ENCODE data around the gene APAF1.

APAF1 gene

DNA sequence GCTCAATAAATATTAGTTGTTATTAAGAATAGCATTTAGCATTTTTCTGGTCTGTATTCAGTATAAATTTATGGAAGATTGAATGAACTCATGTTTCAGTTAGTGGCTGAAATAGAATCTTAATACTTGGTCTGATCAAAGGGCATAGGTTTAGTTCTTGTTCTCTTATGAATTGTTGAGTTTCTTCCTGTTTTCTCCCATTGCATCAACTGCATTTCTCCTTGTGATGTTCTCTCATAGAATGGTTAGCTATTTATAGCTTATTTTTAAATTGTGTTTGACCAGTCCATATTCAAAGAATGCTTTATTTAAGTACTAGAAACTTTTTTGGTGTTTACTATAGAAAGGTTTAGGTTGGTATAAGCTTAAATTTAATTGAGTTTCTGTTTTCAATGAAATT lies 29.8 kb downstream of the APAF1 start:
- no peak for DNase-seq

- DNase-seq: no peak
Measured at GRCh38 chr12:98678236-98678945, 33.3 kb downstream of the APAF1 start.

- no peak for DNase-seq
Measured at GRCh38 chr12:98678946-98679610, 34.0 kb downstream of the APAF1 start.

GRCh38 chr12:98679611-98680005 lies 34.5 kb downstream of the APAF1 start:
- no peak for DNase-seq

- DNase-seq: no peak
Measured at GRCh38 chr12:98684199-98684598, 39.1 kb downstream of the APAF1 start.

- DNase-seq: no peak
Measured at GRCh38 chr12:98686603-98687002, 41.5 kb downstream of the APAF1 start.

- no peak for DNase-seq
Measured at GRCh38 chr12:98691351-98691750, 46.3 kb downstream of the APAF1 start.

- DNase-seq: no peak
Measured at GRCh38 chr12:98696036-98696646, 51.1 kb downstream of the APAF1 start.

GRCh38 chr12:98697209-98697608 lies 52.1 kb downstream of the APAF1 start:
- no peak for DNase-seq

DNA sequence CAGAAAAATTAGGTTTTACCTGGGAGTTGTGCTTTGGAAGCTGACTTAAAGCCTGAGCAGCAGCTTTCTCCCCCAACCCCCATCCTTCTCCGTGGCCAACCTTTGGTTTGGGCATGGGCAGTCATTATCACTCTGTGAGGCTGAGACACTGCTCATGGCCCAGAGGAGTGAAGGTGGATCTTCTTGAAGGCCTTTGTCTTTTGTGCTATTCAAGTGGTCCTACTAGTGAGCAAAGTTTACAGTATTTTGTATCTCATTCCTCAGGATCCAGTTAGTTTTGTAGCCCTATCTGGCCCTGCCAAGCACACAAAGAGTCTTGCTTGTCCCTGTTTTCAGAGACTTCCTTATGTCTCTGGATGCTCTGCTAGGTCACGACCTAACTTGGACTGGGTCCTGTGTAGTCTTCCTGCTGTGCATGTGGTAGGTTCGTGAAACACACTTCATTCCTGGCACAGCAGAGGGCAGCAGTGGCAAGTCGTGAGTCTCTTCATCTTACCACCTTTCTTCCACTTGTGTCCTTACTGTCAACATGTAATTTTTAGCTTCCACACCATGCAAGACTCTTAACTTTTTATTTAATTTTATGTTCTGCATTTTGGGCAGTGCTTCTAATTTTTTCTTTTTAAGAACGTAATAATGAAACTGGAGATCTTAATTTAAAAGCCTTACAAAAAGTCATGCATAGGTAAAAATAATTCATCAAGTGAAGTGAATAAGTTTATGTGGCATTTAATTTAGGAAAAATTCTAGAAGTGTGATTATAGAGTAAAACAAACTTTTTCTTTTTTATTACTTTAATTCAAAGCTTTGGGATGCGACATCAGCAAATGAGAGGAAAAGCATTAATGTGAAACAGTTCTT lies 53.7 kb downstream of the APAF1 start:
- DNase-seq: peak in 1 of 2 experiments; percentile 55

DNA sequence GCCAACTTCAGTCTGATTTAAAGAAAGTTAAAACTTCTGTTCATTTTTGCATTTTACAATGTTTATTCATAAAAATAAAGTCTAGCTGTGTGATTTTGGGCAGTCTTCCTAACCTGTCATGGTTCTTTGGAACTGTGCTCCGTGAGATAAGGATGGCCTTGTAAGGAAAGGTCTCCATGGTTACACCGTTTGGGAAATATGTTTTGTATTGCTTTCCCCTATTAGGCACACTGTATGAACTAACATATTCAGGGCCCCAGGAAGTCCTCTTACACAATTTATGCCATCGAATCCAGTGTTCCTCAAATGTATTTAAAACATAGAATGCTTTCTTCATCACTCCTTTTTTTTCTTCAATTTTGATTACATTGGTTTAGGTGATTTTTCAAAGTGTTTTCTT lies 54.5 kb downstream of the APAF1 start:
- DNase-seq: no peak

DNA sequence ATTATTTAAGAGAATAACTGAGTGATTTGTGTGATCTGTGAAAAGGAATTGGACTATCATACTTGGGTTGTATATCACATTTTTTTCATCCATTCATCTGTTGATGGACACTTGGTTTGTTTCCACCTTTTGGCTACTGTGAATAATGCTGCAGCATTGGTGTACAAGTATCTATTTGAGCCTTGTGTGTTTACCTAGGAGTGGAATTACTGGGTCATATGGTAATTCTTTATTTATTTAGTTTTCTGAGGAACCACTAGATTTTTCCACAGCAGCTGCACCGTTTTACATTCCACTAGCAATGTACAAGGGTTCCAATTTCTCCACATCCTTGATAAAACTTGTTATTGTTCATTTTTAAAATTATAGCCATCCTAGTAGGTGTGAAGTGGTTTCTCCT lies 56.1 kb downstream of the APAF1 start:
- no peak for DNase-seq

DNA sequence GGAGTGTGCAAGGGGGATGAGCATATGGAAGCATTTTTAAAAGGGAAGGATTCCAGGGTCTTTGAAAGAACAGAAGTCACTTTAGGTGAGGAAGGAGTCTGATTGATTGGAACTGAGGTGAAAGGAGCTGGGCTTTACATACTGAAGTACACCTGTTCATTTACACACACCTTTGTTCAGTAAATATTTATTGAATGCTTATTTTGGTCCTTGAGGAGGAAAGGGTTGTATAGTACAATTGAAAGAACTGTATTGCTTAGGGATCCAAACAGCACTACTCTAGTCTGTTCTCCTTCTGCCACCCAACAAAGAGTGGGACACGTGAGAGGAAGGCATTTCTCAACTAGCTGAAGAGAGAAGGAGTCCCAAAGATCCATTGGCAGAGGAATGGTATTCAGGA lies 63.9 kb downstream of the APAF1 start:
- DNase-seq: no peak

- no peak for DNase-seq
Measured at GRCh38 chr12:98714426-98714825, 69.3 kb downstream of the APAF1 start.

DNA sequence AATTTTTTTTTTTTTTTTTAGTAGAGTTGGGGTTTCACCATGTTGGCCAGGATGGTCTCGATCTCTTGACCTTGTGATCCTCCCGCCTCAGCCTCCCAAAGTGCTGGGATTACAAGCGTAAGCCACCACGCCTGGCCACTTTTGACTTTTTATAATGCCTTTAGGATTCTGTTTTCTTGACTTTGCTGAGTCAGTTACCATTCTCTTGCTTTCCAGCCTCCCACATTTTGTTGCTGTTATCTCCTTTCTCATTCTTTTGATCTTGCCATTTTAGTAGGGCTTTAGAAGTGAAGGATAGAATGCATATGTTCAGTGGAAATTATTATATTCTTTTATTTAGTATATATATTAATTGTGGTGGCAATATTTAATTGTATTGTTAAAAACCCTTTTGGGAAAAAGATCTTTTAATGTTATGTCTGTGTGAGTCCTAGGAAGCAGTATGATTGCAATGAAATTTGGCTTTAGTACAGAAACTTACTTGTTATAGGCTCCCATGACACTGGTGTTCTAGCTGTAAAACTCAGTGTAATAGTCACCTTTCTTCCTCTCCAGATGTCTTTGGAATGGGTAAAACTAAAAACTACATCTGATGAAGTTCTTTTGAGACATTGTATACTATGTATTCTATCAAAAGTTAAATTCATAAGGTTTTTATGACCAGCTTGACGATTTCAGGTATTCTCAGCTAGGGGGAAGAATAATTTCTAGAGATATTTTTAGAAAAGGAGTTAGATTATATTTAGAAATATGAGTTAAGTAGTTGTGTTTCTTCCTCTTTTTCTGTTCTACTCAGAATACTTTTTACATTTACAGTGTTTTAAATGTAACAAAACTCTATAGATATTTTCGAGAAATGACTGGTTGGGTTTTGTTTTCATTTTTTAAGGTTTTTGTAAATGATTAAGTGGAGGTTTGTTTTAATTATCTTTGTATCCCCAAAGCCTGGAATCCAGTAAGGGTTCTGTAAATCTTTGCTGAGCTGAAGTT lies 74.7 kb downstream of the APAF1 start:
- no peak for DNase-seq

DNA sequence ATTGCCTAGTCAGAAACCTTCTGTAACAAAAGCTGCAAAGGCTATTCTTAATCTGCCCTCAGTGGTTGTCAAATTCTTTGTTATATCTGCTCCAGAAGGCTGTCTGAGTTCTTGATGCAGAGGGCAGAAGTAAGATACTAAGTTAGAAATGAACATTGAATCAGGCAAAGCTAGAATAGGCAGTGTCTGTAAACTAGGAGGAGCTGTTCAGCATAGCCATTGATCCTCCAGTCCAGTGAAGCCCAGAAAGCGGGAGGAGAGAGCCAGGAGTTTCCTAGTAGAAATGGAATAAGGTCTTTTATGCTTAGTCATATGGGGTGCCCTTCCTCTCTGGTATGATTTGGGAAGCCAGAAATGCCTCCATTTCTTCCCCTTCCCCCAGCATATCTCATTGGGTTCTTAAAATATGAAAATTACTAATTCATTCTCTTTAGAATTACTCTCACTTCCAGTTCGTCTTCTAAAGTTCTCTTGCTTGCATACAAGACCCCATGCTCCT lies 76.2 kb downstream of the APAF1 start:
- DNase-seq: no peak

DNA sequence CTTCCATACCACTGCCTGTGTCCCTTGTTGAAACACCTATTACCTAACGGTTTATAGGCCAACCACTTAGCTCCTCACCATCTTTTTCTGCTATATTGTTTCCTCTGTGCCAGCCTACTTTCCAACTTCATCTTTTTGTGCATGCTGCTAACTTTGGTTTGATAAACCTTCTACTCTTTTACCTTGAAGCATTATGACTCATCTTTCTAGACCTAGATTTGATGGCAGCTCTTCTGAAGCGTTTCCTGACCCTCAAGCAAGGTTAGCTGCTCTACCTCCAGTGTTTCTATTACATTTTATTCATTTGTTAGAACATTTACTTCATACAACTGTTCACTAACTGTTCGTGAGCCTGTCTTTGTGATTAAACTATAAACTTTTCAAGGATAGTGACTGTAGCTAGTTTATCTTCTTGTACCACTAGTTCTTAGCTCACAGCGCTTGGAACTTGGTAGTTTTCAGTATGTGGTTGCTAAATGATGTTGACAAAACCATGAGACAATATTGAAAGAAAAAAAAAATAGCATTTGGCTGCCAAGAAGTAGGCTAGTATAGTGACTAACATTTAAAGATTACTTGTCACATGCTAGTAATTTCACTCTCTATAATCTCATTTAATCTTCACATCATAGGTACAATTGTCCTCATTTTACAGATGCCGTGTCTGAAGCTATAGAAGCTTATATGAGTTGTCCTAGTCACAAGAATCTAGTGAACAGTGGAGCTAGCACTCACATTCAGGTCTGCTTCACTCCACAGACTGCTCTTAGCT lies 79.5 kb downstream of the APAF1 start:
- DNase-seq: no peak

- peak; percentile 26 to 60 for DNase-seq
Measured at GRCh38 chr12:98725476-98726247, 80.6 kb downstream of the APAF1 start.

DNA sequence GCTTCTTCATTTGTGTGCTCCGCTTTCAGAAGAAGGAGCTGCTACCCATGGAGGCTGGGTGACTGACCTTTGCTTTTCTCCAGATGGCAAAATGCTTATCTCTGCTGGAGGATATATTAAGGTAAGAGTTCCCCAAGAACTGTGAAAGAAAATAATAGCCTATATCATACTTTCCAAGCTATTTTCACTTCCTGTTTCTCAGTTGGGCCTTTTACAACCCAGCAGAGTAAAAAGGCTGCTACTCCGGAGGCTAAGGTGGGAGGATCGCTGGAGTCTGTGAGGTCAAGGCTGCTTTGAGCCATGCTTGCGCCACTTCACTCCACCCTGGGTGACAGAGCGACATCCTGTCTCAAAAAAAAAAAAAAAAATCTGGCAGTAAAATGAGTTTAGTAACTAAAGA lies 82.1 kb downstream of the APAF1 start:
- DNase-seq: no peak

- DNase-seq: no peak
Measured at GRCh38 chr12:98730412-98730811, 85.3 kb downstream of the APAF1 start.
